Inferior parietal cortex (tissue), 1 donor: ENCODE data around the gene CCDC88C.
"Not testable (repeated sequence)": the region's sequence is repeated elsewhere in the genome, so short reads cannot be mapped to it uniquely, and the experiment has no call there.

ENCODE experiments used
- DNase-seq: peaks from one replicate; pipeline ENCODE4 v3.0.0-alpha.2; 2016; ENCODE audit errors: extremely low spot score

The CCDC88C gene

DNA sequence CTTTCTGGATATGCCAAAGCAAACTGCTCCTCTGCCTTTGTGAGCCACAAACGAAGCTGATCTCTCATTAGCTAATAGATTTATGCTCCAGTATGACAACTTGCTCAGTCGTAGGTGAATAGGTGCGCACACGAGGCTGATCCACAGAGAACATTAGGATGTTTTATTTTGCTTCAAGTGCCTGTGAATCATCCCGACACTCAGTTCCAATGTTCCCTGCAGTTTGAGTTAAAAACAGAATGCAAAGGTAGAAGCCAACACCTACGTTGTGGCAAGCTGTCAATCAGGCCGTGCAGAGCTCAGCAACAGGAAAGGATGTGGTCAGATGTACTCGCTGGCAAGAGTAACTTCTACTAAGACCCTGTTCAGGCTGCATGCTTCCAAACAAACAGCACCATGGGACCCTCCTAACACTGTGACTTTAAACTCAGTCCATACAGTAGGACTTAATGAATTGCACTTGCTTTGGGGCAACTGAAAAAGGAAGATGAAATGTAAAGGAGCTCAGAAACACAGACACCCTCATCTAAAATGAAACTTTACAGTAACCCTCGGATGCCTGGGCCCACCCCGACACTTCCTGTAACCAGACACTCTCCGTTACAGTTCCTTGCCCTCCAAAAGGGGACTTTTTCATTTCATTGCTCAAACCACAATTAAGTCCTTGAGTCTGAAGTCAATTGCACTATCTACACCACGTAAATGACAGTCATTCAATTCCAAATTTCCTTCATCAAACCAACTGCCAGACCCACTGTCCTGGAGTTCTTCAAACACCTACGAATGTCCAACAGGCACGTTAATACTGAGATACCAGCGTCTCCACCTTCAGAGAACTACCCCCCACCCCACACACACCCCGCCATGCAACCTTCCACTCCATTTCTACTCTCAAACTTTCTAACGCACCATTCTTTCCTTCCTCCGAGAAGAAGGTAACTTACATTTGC is 1.6 kb downstream of the CCDC88C start:
- DNase-seq, result no peak

DNA sequence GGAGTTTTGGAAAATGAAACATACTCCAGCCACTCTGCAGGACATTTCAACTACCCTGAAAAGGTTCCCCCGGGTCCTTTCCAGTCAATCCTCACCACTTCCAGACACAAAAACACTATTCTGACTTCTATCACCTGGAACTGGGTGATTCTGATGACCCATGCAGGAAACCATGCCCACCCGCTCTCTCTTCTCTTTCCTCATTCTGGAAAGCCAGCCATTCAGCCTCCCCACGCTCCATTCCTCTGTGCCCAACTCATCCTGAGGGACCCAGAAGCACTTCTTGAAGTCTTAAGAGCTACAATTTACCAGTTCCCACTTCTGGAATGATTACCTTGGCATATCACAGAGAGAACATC is 3.2 kb downstream of the CCDC88C start:
- DNase-seq, result no peak

DNA sequence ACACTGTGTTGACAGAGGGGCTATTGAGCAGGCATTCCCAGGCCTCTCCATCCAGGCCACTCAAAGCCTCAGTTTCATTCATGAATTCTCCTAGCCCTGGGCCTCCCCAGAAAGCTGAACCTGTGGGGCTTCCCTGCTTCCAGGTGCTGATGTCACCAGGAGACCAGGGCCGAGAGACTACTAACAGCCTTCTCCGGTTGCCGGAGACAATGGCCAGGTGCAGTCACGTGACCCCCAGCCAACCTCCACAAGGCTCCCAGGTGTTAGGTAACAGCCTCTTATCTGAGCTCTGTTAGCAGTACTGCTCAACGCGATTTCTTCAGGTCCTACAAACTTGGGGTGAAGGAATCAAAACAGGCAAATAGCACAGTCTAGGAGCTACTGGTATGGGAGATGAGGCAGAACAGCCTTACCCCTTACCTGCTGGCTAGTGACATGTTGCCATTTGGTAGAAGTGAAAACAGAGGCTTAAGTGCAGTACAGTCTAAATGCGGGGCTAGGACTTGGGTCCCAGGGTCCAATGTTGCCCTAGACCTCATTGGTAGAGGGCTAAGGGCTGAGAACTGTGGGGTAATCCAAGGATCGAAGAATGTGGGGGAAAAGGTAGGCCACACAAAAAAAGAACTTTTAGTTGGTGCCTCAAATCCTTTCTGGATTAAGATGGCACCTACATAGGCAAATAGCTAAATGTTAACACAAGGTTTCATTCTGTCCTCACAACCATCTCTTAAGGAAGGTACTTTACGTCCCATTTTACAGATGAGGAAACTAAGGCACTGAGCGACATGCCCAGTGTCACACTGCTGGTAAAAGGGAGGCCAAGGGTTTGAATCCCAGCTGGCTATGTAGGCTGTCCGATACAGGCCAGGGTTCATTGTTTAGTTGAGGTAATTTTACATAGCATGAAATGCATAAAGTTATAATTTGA is 3.8 kb downstream of the CCDC88C start:
- DNase-seq, result no peak

DNA sequence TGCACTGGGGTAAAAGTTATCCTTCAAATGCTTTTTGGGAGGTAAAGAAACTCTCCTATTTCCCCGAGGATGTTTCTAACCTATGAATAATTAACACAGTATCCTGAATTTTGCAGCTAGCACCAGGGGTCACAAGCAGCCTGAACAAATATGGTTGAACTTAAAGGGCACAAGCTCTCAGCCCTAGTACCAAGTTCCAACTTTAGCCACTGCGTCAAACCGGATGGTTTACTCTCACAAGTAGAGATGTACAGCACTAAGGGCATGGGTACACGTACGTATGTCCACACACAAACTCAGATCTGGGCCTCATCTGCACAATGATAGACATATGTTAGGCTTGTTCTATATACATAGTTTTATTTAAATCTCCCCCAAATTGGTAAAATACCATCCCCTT is 4.7 kb downstream of the CCDC88C start:
- no peak for DNase-seq

- DNase-seq, result no peak
These were observed 6.7 kb downstream of the CCDC88C start for GRCh38 chr14:91410771-91411536.

- DNase-seq, result no peak
These were observed 7.5 kb downstream of the CCDC88C start for GRCh38 chr14:91409928-91410718.

DNA sequence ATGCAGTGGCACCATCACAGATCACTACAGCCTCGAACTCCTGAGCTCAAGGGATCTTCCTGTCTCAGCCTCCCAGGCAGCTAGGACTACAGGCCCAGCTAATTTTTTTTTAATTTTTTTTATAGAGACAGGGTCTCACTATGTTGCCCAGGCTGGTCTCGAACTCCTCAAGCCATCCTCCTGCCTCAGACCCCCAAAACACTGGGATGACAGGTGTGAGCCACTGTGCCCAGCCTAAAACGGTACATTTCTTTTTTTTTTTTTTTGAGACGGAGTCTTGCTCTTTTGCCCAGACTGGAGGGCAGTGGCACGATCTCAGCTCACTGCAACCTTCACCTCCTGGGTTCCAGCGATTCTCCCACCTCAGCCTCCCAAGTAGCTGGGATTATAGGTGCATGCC is 8.4 kb downstream of the CCDC88C start:
- not testable (repeated sequence) for DNase-seq

DNA sequence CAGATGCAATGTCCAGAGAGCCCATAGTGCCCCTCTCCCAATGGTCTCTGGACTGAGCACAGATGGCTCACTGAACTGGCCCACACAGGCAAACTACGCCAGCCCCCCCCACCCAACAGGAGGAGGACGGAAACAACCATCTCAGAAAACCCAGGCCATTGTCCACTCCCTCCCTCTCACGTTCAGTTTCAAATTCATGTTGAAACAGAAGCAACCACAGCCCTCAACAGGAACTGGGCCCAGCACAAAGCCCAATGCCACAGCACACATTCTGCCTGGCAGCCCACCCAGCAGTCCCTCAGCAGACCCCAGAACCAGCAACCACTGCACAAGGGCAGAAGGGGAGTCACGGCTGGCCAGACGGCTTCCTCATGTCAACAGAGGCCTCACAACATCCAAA is 10.6 kb downstream of the CCDC88C start:
- DNase-seq, result no peak

GRCh38 chr14:91406451-91406850 is 11.2 kb downstream of the CCDC88C start:
- DNase-seq, result no peak

DNA sequence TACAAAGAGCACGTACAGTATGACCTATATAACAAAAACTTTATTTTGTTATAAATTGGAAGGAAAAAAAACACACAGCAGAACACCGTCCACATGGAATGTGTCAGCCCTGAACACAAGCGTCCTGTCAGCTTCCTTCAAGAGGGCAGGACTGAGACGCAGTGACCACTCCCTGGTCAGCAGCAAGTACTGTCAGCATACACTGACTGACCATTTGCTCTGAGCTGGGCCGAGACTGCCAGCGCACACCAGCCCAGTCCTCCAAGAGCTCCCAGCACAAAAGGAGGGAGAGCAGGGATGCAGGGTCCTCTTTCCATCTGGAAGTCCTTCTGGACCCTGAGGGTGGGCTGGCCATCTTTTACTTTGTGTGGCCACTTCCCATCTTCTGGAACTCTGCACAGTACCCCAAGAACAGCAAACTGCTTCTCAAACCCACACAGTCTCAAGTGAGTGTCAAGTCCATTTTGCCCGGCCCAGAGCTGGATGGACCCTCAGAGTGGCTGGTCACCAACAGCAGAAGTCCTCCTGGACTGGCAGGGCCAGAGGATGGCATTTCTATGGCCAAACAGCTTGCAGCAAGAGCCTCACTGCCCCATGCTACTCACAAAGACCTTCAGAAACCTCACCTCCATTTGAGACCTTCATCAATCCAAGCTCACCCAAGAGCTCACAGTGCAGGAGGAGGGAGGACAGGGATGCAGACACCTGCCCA is 11.7 kb downstream of the CCDC88C start:
- DNase-seq, result no peak

GRCh38 chr14:91405241-91405721 is 12.3 kb downstream of the CCDC88C start:
- DNase-seq, result no peak

DNA sequence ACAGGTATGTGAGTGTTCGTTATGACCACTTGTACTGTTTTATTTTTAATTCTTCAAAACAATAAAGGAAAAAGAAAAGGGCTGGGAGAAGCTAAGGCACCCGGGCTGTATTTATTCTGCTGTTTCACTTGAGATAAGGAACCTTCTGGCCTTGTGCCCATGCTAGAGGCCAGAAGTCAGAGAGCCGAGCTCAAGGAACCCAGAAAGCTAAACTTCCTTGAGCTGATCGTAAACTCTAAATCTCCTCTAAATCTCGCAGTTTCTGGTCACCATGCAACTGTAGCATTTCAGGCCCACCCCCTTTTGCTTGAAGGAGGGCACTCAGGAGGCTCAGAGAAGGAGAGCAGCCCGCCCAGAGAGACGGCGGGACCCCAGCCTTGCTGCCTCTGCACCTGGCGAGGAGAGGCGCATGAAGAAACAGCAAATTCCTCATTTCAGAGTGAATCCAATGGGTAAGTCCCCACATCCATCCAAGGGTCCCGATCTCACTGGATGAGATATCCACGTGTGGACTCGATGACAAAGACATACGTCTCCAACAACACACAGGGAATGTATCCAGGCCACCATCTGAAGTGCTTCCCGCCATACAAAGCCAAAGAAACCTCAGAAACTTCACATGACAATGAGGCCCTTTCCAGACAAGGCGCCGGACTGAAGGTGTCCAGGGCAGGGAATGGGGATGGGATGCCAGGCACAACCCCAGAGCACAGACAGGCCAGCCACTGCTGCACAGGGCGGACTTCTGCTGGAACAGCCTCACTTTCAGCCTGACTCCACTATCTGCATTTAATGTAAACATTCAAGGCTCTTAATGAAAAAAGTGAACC is 14.6 kb downstream of the CCDC88C start:
- no peak for DNase-seq

GRCh38 chr14:91402348-91402747 is 15.3 kb downstream of the CCDC88C start:
- DNase-seq, result no peak

- no peak for DNase-seq
These were observed 15.9 kb downstream of the CCDC88C start for GRCh38 chr14:91401751-91402150.

- DNase-seq, result no peak
These were observed 16.9 kb downstream of the CCDC88C start for GRCh38 chr14:91400696-91401095.

DNA sequence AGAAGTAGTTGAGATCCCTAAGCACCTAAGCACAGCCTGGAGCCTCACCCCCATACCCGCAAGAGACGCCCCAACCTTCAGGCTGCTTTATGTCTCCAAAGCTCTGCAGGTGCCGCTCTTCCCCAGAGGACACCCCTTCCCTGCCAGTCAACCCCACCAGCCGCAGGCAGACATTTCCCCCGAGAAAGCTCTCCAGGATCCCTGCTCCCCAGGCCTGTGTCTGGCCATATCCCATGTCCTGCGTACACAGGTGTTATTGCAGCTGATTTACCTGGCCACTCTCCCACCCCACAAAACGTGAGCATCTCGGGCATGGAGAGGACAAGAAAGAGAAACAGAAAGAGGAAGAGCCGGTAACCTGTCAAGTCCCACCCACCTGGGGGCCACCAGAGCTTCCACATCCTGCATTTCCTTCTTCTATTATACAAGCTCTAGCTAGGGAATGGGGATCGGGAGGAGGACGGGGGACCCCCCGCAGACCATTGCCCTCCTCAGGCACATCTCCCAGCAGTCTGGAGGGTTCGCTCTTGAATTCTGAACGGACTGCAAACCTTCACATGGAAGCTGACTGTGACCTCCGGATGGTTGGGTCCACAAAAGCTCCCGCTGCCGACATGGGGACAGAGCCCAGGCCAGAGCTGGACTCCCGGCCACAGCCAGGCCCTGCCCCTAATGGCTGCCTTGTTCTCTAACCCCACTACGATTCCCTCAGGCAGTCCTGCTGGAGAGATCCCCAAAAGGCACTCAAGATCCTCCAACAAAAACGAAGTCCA is 17.6 kb downstream of the CCDC88C start:
- no peak for DNase-seq

DNA sequence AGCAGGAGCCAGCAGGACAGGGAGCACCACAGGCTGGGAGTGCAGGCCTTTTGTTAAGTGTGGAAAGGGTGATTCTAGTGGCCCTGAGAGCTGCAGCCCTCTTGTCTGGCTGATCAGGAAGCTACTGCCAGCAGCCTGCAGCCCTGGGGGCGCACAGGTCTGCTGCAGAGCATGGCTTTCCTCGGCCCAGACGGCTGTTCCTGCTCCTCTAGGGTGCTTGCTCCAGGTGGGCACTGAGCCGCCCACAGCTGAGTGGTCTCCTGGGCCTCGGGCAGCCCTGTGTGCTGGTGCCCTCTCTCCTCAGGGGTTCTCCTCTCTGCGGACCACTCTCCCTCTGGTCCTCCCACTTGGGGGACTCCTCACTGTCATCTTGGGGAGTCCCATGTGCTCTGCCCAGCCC is 18.9 kb downstream of the CCDC88C start:
- DNase-seq, result no peak

GRCh38 chr14:91397965-91398591 is 19.5 kb downstream of the CCDC88C start:
- DNase-seq, result no peak
